ENCODE data around the gene KNL1. TPM values are rescaled to one million over a fixed set of nuclear protein-coding genes. Genes with fewer than 3 reads are reported as not detected.
A peak's percentile ranks its signal among the peaks of the same experiment; 100 is the strongest.

KNL1 gene
- polyA plus RNA-seq, 4 donors, result 8.1 to 11.0 (median 8.9) TPM

DNA sequence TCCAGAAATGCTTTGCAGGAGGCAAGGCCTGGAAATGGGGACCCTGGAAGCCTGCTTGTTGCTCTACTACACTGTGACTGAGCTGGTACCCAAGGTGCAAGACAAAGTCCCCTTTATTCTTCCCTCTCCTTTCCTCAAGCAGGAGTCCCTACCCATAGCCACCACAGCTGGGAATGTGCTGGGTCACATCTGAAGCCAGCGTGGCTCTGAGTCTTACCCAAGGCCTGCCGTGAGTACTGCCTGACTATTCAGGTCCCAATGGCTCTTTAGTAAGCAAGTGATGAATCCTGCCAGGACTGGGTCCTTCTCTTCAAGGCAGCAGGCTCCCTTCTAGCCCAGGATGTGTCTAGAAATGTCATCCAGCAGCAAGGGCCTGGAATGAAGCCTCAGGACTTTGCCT, 91.3 kb downstream of the KNL1 start:
- Histone ChIP-seq H3K27me3 (ENCODE audit: control insufficient read depth in 3 of 3, insufficient read depth in 3 of 3, low read length in 3 of 3) (no peaks in the 10 kb centered on the region), H3K4me3 (ENCODE audit: low read depth in 1 of 3, low read length in 3 of 3) (no peak overlapping the region), H3K9me3 (ENCODE audit: control insufficient read depth in 2 of 2, insufficient read depth in 1 of 2, low read depth in 1 of 2, low read length in 1 of 2) (no peaks in the 10 kb centered on the region), H3K4me1 (ENCODE audit: control insufficient read depth in 3 of 3, insufficient read depth in 2 of 3, low read depth in 1 of 3, low read length in 2 of 3) (no peaks in the 10 kb centered on the region), H3K27ac (ENCODE audit: low read depth in 1 of 3, low read length in 2 of 3) (no peak overlapping the region), H3K36me3 (ENCODE audit: control insufficient read depth in 3 of 3, insufficient read depth in 2 of 3, low read depth in 1 of 3, low read length in 3 of 3) (peaks cover 0 to 2% (median 0%) of the 10 kb centered on the region in 3 donors)
- FAIRE-seq (no peak), DNase-seq (no peak)
- 88 to 97% (median 92%) methylated on average over 2 of the region's 2 CpGs for WGBS, 3 donors

DNA sequence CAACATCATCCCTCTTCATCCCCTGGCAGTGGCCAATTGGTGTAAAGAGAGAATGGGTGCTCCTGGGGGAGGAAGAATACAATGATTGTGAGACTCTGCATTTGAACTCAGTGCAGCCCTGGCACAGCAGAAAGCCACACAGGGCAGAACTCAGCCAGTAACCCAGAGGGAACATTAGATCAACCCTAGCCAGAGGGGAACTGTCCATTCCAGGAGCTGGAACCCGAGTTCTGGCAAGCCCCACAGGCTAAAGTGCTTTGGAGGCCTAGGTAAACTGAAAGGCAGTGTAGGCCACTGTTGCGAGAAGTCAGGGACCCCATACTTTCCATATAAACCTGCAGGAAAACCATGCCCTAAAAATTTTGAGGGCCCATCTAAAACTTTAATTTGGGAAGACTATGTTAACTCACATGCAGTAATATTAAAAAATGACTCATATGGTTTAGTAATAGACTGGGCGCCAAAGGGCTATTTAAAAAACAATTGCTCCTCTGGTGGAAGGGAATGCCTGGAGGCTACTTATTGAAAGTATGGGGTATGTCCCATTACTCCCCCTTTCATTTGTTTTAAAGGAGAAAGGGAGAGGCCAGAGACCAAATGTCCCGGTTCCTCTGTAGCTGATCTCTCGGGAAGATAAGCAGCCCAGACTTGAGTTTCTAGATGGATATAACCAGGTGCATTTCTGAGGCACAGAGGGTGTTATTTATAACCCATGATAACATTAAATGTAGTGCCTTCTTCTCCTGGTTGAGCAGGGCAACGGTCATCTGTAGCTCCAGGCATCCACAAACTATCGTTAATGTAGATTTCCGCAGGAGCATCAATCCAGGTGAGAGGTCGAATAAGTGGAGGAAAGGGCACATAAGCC, 95.1 kb downstream of the KNL1 start:
- 52 to 72% (median 63%) methylated on average over 9 of the region's 9 CpGs for WGBS, 3 donors

DNA sequence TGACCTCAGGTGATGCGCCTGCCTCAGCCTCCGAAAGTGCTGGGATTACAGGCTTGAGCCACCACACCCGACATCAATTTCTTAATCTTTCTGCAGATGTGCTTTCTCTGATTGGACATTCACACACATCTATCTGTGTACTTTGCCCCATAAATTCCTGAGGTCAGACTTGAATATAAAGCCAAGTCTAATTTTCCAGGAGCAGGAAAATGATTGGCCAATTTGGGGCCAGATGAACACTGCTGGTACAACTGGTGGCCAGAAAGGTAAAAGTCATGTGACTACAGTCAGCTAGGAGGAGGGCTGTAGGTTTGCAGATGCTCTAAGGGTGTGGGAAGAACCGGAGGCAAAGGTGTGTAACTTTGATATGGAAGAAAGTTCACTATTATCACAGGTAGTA, 97.7 kb downstream of the KNL1 start:
- WGBS, 3 donors, result 20 to 63% (median 44%) methylated on average over 4 of the region's 4 CpGs
- DNase-seq, result peak; percentile 62 to 92
- Histone ChIP-seq H3K27ac (ENCODE audit: low read depth in 1 of 3, low read length in 2 of 3) (no peak overlapping the region), H3K4me3 (ENCODE audit: low read depth in 1 of 3, low read length in 3 of 3) (no peak overlapping the region), H3K9me3 (ENCODE audit: control insufficient read depth in 2 of 2, insufficient read depth in 1 of 2, low read depth in 1 of 2, low read length in 1 of 2) (no peaks in the 10 kb centered on the region), H3K36me3 (ENCODE audit: control insufficient read depth in 3 of 3, insufficient read depth in 2 of 3, low read depth in 1 of 3, low read length in 3 of 3) (peaks cover 0 to 19% (median 5%) of the 10 kb centered on the region in 3 donors), H3K4me1 (ENCODE audit: control insufficient read depth in 3 of 3, insufficient read depth in 2 of 3, low read depth in 1 of 3, low read length in 2 of 3) (peaks cover 1 to 9% (median 6%) of the 10 kb centered on the region in 3 donors), H3K27me3 (ENCODE audit: control insufficient read depth in 3 of 3, insufficient read depth in 3 of 3, low read length in 3 of 3) (no peaks in the 10 kb centered on the region)
- no peak for FAIRE-seq

More for the DNA sequence above, 95.1 kb downstream of the KNL1 start:
- peaks cover 0 to 19% (median 5%) of the 10 kb centered on the region in 3 donors for H3K36me3 ChIP-seq (ENCODE audit: control insufficient read depth in 3 of 3, insufficient read depth in 2 of 3, low read depth in 1 of 3, low read length in 3 of 3)
- no peak for FAIRE-seq
- H3K27ac ChIP-seq (ENCODE audit: low read depth in 1 of 3, low read length in 2 of 3), result no peak overlapping the region
- no peak for DNase-seq
- H3K9me3 ChIP-seq (ENCODE audit: control insufficient read depth in 2 of 2, insufficient read depth in 1 of 2, low read depth in 1 of 2, low read length in 1 of 2), result no peaks in the 10 kb centered on the region
- peaks cover 1 to 7% (median 6%) of the 10 kb centered on the region in 3 donors for H3K4me1 ChIP-seq (ENCODE audit: control insufficient read depth in 3 of 3, insufficient read depth in 2 of 3, low read depth in 1 of 3, low read length in 2 of 3)
- no peaks in the 10 kb centered on the region for H3K27me3 ChIP-seq (ENCODE audit: control insufficient read depth in 3 of 3, insufficient read depth in 3 of 3, low read length in 3 of 3)
- H3K4me3 ChIP-seq (ENCODE audit: low read depth in 1 of 3, low read length in 3 of 3), result no peak overlapping the region

DNA sequence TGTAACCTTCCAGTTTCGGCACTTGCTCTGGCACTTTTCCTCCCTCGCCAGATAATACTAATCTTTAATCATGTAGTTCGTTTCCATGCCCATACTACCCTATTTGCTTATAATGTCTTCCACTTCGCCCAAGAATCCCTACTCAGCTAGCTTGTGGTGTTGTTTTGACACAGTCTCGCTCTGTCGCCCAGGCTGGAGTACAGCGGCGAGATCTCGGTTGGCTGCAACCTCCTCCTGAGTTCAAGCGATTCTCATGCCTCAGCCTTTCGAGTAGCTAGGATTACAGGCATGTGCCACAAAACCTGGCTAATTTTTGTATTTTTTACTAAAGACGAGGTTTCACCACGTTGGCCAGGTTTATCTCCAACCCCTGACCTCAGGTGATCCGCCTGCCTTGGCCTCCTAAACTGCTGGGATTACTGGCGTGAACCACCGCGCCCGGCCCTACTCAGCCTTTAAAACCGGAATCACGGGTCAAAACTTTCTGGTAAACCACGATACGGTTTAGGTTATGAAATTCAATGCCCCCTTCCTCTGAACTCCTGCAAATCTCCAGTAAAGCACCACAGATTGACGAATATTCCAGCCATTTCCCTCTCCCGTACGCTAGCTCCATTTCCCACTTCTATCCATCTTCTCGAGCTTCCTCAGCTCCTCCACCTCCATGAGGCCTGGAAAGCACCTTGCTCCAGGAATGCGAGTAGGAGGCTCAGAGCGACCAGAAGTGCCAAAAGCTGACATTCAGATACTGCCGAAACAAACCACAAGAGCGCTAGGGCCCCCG, 100.0 kb downstream of the KNL1 start:
- Histone ChIP-seq H3K27ac (ENCODE audit: low read depth in 1 of 3, low read length in 2 of 3) (peak overlapping the region; percentile 100), H3K36me3 (ENCODE audit: control insufficient read depth in 3 of 3, insufficient read depth in 2 of 3, low read depth in 1 of 3, low read length in 3 of 3) (peaks cover 0 to 19% (median 5%) of the 10 kb centered on the region in 3 donors), H3K4me1 (ENCODE audit: control insufficient read depth in 3 of 3, insufficient read depth in 2 of 3, low read depth in 1 of 3, low read length in 2 of 3) (peaks cover 1 to 9% (median 6%) of the 10 kb centered on the region in 3 donors), H3K4me3 (ENCODE audit: low read depth in 1 of 3, low read length in 3 of 3) (peak overlapping the region; percentile 62 to 99 (median 76)), H3K27me3 (ENCODE audit: control insufficient read depth in 3 of 3, insufficient read depth in 3 of 3, low read length in 3 of 3) (no peaks in the 10 kb centered on the region), H3K9me3 (ENCODE audit: control insufficient read depth in 2 of 2, insufficient read depth in 1 of 2, low read depth in 1 of 2, low read length in 1 of 2) (no peaks in the 10 kb centered on the region)
- DNase-seq, result peak in 1 of 2 donors; percentile 21
- no peak for FAIRE-seq
- WGBS, 3 donors, result 26 to 28% (median 27%) methylated on average over 31 of the region's 31 CpGs

DNA sequence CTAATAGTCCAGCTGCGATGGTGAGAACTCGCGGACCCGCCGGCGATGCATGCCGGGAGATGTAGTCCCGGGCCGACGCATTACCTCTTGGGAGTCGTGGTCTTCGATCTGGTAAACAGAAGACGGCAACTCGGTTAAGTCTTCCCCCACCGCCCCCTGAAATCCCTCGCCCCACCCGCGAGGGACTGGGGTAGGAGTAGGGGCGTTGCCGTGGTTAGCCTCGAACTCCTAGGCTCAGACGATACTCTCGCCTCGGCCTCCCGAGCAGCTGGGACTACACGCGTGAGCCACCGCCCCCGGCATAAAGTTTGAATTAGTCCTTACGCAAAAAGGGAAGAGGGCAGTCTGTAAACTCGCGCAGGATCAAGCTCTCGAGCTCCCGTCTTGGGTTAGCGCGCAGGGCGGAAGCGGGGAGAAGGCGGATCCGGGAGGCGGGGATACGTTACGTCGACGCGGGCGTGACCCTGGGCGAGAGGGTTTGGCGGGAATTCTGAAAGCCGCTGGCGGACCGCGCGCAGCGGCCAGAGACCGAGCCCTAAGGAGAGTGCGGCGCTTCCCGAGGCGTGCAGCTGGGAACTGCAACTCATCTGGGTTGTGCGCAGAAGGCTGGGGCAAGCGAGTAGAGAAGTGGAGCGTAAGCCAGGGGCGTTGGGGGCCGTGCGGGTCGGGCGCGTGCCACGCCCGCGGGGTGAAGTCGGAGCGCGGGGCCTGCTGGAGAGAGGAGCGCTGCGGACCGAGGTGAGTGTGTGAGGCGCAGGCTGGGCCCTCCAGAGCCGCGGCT, 100.8 kb downstream of the KNL1 start, which contains the start of gene RAD51:
RAD51 (plus strand) TSS at position 487 of the 781 bp plus-strand sequence. CDS start 3,585 bp downstream, outside the sequence.
- H3K27me3 ChIP-seq (ENCODE audit: control insufficient read depth in 3 of 3, insufficient read depth in 3 of 3, low read length in 3 of 3), result no peaks in the 10 kb centered on the region
- 0 to 1% (median 1%) methylated on average over 64 to 81 of the region's 81 CpGs for WGBS, 3 donors

DNA sequence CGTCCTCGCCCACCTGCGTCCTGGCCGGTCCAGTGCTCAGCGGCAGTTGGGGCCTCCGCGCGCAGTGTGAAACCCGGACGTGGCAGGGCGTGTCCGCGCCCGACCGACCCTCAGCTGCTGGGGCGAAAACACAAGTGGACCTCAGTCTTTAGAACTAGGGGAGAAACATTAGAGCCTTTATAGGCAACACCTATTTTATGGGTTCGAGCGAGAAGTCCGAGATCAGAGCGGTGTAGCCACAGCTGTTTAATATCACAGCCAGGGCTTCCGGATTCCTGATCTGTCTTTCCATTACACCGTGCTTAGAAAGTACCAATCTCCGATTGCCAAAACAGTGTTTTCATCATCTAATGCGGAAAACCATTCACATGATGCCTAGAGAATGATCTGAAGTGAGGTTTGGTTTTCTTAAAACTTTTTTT, 101.4 kb downstream of the KNL1 start:
- peaks cover 1 to 9% (median 6%) of the 10 kb centered on the region in 3 donors for H3K4me1 ChIP-seq (ENCODE audit: control insufficient read depth in 3 of 3, insufficient read depth in 2 of 3, low read depth in 1 of 3, low read length in 2 of 3)
- DNase-seq (peak; percentile 26 to 61), FAIRE-seq (no peak)
- peaks cover 0 to 23% (median 5%) of the 10 kb centered on the region in 3 donors for H3K36me3 ChIP-seq (ENCODE audit: control insufficient read depth in 3 of 3, insufficient read depth in 2 of 3, low read depth in 1 of 3, low read length in 3 of 3)
- H3K27me3 ChIP-seq (ENCODE audit: control insufficient read depth in 3 of 3, insufficient read depth in 3 of 3, low read length in 3 of 3), result no peaks in the 10 kb centered on the region
- H3K9me3 ChIP-seq (ENCODE audit: control insufficient read depth in 2 of 2, insufficient read depth in 1 of 2, low read depth in 1 of 2, low read length in 1 of 2), result no peaks in the 10 kb centered on the region
- peak overlapping the region in 2 of 3 donors; percentile 100 for H3K27ac ChIP-seq (ENCODE audit: low read depth in 1 of 3, low read length in 2 of 3)
- WGBS, 3 donors, result 0 to 1% (median 1%) methylated on average over 22 to 24 of the region's 24 CpGs
- peak overlapping the region; percentile 62 to 99 (median 76) for H3K4me3 ChIP-seq (ENCODE audit: low read depth in 1 of 3, low read length in 3 of 3)

More for the DNA sequence above, 100.8 kb downstream of the KNL1 start, which contains the start of gene RAD51:
- H3K4me3 ChIP-seq (ENCODE audit: low read depth in 1 of 3, low read length in 3 of 3), result peak within 1 kb of the TSS; percentile 62 to 99 (median 76)
- H3K4me1 ChIP-seq (ENCODE audit: control insufficient read depth in 3 of 3, insufficient read depth in 2 of 3, low read depth in 1 of 3, low read length in 2 of 3), result peaks cover 1 to 9% (median 6%) of the 10 kb centered on the region in 3 donors
- FAIRE-seq, result no peak
- peak within 1 kb of the TSS; percentile 100 for H3K27ac ChIP-seq (ENCODE audit: low read depth in 1 of 3, low read length in 2 of 3)
- peaks cover 0 to 23% (median 5%) of the 10 kb centered on the region in 3 donors for H3K36me3 ChIP-seq (ENCODE audit: control insufficient read depth in 3 of 3, insufficient read depth in 2 of 3, low read depth in 1 of 3, low read length in 3 of 3)
- peak; percentile 94 to 97 for DNase-seq
- no peaks in the 10 kb centered on the region for H3K9me3 ChIP-seq (ENCODE audit: control insufficient read depth in 2 of 2, insufficient read depth in 1 of 2, low read depth in 1 of 2, low read length in 1 of 2)

DNA sequence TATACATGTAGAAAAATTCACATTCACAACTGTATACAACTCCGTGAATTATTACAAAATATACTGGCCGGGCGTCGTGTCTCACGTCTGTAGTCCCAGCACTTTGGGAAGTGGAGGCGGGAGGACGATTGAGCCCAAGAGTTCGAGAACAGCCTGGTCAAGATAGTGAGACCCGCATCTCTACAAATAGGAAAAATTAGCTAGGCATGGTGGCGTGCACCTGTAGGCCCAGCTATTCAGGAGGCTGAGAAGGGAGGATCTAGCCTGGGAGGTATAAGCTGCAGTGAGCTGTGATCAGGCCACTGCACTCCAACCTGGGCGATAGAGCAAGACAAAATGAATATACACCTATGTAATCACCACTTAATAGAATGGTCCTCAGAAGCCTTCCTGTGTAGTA, 102.2 kb downstream of the KNL1 start:
- DNase-seq, result no peak
- peaks cover 0 to 23% (median 5%) of the 10 kb centered on the region in 3 donors for H3K36me3 ChIP-seq (ENCODE audit: control insufficient read depth in 3 of 3, insufficient read depth in 2 of 3, low read depth in 1 of 3, low read length in 3 of 3)
- H3K27me3 ChIP-seq (ENCODE audit: control insufficient read depth in 3 of 3, insufficient read depth in 3 of 3, low read length in 3 of 3), result no peaks in the 10 kb centered on the region
- 82 to 85% (median 82%) methylated on average over 11 of the region's 11 CpGs for WGBS, 3 donors
- no peak for FAIRE-seq
- peaks cover 1 to 9% (median 6%) of the 10 kb centered on the region in 3 donors for H3K4me1 ChIP-seq (ENCODE audit: control insufficient read depth in 3 of 3, insufficient read depth in 2 of 3, low read depth in 1 of 3, low read length in 2 of 3)
- no peaks in the 10 kb centered on the region for H3K9me3 ChIP-seq (ENCODE audit: control insufficient read depth in 2 of 2, insufficient read depth in 1 of 2, low read depth in 1 of 2, low read length in 1 of 2)
- H3K4me3 ChIP-seq (ENCODE audit: low read depth in 1 of 3, low read length in 3 of 3), result peak overlapping the region in 1 of 3 donors; percentile 99
- no peak overlapping the region for H3K27ac ChIP-seq (ENCODE audit: low read depth in 1 of 3, low read length in 2 of 3)
